CD4-positive, alpha-beta T cell treated with Interferon gamma for 1 hour (primary cell): ENCODE results near the gene COG7.

Experiments used
- DNase-seq: peaks from one replicate; pipeline ENCODE4 v3.0.0-alpha.2; 2020

COG7 gene

DNA sequence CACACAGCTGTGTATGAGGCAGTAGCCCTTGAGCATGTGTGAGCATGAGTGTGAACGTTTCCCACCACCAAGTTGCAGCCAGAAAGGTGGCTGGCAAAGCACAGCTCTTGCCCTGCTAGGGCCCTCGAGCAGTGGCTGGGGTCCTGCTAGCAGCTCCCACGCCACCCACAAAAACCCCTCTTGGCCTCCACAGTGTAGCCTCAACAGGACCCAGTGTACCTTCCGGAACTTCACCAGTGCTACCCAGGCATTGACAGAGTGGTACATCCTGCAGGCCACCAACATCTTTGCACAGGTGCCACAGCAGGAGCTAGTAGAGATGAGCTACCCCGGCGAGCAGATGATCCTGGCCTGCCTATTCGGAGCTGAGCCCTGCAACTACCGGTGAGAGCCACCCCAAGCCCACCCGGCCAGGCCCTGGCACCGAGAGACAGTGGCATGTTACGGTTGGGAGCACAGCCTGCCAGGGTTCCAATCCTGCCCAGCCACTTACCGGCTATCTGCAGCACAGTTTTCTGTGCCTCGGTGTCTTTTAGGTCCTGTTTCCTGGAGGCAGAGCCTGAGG, 97.8 kb downstream of the COG7 start:
- DNase-seq = no peak

GRCh38 chr16:23354246-23354645, 98.7 kb downstream of the COG7 start:
- DNase-seq = no peak

GRCh38 chr16:23353440-23353839, 99.5 kb downstream of the COG7 start:
- DNase-seq = no peak

- DNase-seq = no peak
These were observed 101.6 kb downstream of the COG7 start for GRCh38 chr16:23351360-23351759.

- DNase-seq = no peak
These were observed 104.2 kb downstream of the COG7 start for GRCh38 chr16:23348579-23349469.

GRCh38 chr16:23345237-23345636, 107.8 kb downstream of the COG7 start:
- no peak for DNase-seq

DNA sequence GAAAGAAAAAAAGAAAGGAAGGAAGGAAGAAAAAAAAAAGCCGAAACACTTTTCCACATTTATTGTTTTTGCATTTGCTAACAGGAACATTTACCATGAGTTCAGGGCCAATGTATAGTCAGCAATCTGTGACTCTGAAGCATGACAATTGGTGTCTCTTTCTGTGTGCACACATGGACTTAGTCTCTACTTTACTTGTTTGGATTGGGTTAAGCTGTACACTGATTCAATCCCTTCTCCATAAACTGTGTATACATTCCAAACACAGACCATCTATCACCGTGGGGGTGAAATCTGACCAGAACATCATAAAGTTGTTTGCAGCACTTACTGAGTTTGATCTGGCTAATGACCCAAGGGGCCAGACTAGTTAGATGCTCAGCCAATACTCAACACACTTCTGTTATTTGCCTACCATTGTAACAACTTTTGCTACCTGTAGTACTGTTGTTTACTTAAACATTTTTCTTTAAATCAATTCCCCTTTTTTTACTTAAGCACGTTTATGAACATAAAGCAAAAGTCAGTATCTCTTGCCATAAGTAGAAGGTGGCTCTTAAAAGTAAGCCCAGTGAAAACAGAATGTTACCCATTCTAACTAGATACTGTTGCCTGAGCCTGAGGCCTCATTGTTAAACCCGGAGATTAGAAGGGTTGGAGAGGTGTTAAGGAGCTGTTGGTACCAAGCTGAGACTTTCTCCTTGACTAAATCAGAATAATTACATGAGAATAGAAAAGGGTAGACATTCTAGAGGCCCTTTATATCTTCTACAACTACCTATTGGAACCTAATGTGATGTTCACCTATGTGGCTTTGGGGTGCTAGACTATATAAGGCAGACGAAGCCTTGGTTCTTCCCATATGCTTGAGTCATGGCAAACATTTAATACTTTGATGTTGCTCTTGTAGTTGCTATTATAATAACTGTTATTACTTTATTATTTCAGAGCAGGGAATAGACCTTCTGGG, 109.1 kb downstream of the COG7 start:
- DNase-seq = no peak

DNA sequence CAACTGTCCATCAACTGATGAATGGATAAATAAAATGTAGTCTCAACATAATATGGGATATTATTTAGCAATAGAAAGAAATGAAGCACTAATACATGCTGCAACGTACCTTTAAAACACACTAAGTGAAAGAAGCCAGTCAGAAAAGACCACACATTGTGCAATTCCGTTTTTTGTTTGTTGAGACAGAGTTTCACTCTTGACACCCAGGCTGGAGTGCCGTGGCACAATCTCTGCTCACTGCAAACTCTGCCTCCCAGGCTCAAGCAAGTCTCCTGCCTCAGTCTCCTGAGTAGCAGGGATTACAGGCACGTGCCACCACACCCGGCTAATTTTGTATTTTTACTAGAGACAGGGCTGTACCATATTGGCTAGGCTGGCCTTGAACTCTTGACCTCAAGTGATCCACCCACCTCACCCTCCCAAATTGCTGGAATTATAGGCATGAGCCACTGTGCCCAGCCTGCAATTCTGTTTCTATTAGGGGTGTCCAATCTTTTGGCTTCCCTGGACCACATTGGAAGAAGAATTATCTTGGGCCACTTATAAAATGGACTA, 110.8 kb downstream of the COG7 start:
- DNase-seq = no peak

DNA sequence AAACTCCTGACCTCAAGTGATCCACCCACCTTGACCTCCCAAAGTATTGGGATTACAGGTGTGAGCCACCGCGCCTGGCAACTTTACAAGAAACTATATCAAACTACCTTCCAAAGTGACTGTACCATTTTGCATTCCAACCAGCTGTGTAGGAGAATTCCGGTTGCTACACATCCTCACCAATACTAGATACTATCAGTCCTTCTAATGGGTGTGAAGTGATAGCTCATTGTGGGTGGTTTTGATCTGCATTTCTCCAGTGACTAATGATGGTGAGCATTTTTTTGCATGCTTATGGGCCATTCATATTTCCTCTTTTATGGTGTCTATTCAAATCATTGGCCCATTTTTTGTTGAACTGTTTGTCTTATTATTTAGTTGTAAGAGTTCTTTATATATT, 113.2 kb downstream of the COG7 start:
- DNase-seq = no peak
